HuH-7.5 (cell line): ENCODE measurements around the gene KCNJ15.
A peak's percentile ranks its signal among the peaks of the same experiment; 100 is the strongest.

Source experiments
- DNase-seq: peaks from one replicate; pipeline ENCODE4 v3.0.0; 2011; ENCODE audit warnings: low spot score

The KCNJ15 gene

GRCh38 chr21:38327984-38328383, 71.2 kb downstream of the KCNJ15 start:
- DNase-seq, result no peak

GRCh38 chr21:38329162-38329561, 72.4 kb downstream of the KCNJ15 start:
- no peak for DNase-seq

- DNase-seq, result no peak
Measured at GRCh38 chr21:38330666-38331065, 73.9 kb downstream of the KCNJ15 start.

GRCh38 chr21:38333301-38334272, 76.8 kb downstream of the KCNJ15 start:
- no peak for DNase-seq

DNA sequence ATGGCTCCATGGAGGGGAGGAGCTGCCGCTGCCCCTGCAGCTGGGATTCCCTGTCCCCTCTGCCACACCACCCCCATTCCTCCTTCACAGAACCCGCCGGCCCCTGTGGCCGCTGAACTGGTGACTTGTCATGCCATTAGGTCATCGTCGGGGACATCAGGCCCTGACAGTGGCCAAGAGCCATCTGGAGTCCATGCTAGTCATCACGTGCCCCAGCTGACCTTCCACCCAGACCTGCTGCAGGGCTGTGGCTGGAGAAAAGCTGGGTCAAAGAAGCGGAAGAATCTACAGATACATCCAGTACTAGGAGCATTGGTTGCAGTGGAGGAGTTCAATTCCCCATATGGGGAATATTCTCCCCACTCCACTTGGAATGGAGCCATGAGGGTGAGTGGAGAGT, 78.1 kb downstream of the KCNJ15 start:
- DNase-seq, result no peak

DNA sequence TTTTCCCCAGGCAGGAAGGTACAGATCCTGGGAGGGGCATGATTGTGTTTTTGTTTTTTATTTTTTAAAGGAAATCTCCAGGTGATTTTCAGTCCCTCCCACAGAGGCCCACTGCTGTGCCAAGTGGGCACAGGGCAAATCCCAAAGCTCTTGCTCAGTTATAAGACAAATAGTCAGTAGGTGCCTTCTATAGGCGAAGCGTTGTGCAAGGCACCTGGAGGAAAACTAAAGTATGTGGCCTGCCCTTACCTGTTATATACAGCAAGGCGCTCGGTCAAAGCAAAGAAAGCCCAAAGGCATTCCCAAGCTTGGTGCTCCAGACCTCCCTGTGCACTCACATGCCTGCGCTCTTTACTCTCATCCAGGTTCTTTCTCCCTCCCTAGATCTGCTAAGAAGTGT, 81.0 kb downstream of the KCNJ15 start:
- no peak for DNase-seq

GRCh38 chr21:38340131-38340530, 83.3 kb downstream of the KCNJ15 start:
- DNase-seq, result no peak

- no peak for DNase-seq
Measured at GRCh38 chr21:38341546-38342012, 84.8 kb downstream of the KCNJ15 start.

DNA sequence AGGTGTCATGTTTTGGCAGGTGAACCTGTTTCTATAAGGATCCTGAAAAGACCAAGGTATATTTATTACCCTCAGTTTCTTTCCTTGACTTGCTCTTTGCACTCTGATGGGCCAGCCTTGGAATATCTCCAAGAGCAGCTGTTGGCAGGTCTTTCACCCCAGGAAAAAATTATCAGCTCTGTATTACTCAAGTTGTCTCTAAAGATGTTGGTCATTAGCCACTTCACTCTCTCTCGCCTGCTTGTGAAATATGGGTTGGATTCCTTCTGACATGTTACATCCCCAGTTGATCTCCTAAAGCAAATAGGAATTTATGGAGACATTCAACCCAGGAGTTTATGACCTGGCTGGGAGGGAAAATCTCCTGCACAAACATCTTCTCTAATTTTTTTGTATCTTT, 85.9 kb downstream of the KCNJ15 start:
- no peak for DNase-seq

DNA sequence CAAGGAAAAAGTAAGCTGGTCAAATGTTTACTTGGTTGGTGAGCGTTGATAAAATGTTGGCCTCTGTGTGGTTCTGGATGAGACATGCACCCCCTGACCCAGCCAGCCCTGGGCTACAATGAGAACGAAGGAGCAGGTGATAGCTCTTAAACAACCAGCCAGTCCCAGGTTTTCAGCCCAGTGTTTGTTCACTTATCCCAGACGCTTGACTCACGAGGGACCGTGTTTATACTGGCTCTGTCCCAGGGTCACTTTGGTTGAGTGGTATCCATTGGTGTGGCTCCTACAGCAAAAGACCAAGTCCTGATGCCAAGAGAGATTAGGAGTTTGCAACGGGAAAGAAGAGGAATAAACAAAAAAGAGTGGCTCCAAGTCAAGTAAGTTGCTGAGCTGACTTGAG, 86.9 kb downstream of the KCNJ15 start:
- DNase-seq, result no peak

GRCh38 chr21:38346286-38346685, 89.5 kb downstream of the KCNJ15 start:
- no peak for DNase-seq

GRCh38 chr21:38349111-38349746, 92.4 kb downstream of the KCNJ15 start:
- DNase-seq, result no peak

- DNase-seq, result no peak
Measured at GRCh38 chr21:38349977-38350376, 93.2 kb downstream of the KCNJ15 start.

DNA sequence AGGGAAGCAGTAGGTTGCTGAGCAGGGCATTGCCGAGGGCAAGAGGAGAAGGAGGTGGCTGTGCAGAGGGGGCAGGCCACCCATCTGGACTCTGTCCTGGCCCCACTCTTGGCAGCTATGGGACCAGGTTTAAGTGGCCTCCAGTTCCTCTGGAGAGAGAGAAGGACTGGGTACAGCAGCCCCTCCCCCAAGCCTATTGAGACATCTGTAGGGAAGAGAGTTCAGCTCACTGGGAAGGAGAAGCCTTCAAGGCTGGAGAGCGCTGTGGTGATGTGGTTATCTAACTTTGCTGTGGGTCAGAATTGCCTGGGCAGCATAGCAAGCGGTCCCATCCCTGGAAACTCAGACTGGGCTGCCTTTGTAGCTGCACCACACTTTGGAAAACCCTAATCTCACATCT, 93.9 kb downstream of the KCNJ15 start:
- no peak for DNase-seq

DNA sequence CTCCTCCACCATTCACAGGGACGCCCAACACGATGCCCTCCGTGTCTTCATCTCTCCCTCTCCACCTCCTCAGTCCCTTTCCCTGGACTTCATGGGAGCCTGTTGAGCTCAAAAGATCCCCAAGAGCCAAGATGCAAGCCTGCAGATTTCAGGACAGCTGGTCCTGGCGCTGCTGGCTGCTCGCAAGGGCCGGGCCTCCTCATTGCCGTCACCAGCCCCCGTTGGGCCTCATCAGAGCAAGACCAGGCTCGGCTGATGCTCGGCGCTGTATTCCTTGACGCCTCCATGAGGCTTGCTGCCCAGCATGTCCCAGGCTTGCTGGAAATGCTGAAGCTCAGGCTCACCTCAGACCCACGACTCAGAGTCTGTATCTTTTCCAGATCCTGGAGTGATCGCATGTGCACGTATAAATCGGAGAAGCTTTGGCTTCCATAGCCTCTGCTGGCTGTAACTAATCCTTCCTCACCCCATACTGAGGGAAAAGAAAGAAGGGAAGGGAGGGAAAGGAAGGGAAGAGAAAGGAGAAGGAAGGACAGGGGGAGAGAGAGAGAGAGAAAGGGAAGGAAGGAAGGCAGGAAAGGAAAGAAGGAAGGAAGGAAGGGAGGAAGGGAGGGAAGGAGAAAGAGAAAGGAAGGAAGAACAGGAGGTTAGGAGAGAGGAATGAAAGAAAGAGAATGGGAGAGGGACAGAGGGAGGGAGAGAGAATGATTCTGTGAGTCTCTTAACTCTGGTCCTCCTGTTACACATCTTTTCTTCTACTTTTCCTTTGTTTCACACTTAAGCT, 94.6 kb downstream of the KCNJ15 start:
- no peak for DNase-seq

DNA sequence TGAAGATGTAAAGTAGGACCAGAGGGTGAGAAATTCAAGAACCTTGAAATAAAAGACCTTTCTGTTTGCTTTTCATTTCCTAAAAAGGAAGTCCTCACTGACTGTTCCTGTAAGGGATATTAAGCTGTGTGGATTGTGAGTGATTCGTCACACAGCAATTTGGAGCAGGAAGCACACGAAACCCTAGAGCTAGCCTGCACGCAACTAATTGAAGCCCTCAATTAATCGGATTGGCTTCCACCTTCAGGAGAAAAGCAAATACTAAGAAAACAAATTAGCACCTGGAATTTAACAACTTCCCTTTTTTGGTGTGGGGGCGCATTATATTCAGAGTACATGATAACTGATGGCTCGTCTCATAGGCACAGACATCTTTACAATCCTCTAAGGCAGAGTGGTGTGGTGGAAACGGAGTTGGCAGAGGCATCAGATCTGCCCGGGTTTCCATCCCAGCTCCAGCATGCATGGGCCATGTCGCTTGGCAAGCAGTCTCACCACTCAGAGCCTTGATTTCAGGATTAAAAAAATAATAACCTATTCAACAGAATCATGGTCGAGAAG, 95.2 kb downstream of the KCNJ15 start:
- no peak for DNase-seq

GRCh38 chr21:38352536-38353219, 95.9 kb downstream of the KCNJ15 start:
- peak; percentile 52 for DNase-seq

DNA sequence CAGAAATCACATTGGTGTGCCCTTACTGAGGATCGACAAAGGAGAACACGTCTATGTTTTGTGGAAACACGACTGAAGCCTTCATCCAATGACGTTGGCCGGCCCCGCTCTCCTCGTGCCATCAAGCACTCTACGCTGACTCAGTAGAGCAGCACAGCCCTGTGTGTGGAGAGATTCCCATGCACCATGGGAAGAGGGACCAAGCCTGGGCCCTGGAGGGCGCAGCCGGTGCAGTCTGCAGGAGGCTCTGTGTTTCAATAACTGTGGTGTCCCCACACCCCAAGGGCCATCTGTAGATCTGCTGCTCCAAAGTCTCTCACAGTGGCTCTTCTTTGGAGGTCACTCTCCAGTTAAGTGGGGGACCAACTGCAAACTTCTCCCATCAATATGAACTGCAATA, 97.4 kb downstream of the KCNJ15 start:
- no peak for DNase-seq

- no peak for DNase-seq
Measured at GRCh38 chr21:38354746-38355145, 98.0 kb downstream of the KCNJ15 start.

GRCh38 chr21:38355353-38355752, 98.6 kb downstream of the KCNJ15 start:
- DNase-seq, result no peak

DNA sequence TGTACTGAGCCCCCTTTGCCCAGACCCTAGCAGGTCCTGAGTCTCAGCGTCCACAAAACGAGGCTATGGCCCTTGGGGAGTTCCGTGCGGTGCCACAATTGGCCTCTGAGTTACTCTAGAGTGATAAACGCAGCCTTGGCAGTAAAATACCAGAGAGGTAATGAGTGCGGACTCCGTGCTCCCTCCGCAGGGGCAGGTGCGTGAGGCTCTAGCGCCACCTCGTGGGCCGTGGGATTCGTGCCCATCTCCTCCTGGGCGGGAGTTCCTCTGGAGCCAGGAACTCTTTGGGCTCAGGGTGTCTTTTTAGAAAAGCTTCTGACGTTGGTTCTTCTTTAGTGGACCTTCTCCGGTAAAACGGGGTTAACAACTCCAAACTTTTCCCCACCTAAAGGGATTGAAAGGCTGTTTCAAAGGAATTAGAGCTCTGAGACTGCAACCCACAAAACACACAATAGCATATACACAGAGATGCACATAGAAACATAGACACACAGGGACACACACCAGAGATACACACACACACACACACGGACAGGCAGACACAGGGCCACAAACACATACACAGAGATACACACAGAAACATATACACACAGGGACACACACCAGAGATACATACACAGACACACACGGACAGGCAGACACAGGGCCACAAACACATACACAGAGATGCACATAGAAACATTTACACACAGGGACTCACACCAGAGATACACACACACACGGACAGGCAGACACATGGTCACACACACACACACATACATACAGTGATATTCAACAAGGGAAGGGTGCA, 99.4 kb downstream of the KCNJ15 start:
- peak; percentile 70 for DNase-seq
